ENCODE measurements around the gene POLR2F.

Gene POLR2F

DNA sequence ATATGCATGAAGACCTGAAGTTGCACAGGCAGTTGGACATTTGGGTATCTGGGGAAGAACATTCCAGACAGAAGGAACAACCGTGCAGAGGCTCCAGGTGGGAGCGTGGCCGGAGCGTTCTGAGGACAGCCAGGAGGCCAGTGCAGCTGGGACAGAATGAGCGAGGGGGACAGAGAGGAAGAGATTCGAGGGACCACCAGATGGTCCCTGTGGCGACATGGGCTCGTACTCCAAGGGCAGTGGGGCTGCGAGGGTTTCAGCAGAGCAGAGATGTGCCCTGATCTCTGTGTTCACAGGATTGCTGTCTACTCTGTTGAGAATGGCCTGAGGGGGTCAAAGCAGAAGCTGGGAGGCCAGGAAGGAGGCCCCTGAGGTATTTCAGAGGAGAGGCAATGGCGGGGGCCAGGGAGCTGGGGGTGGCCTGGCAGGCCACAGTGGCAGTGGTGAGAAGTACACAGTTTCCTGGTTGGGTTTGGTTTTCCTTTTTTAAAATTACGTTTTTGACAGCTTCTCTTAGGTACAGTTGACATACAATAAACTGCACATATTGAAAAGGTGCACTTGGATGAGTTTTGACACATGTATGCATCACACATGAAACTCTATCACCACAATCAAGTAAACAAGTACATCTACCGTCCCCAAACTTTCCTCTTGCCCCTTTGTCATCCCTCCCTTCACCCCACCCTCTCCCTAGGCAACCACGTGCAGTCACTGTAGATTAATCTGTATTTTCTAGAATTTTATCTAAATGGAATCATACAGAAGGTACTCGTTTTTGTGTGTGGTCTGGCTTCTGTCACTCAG is 55.7 kb downstream of the POLR2F start:
- DNase-seq: no peak

DNA sequence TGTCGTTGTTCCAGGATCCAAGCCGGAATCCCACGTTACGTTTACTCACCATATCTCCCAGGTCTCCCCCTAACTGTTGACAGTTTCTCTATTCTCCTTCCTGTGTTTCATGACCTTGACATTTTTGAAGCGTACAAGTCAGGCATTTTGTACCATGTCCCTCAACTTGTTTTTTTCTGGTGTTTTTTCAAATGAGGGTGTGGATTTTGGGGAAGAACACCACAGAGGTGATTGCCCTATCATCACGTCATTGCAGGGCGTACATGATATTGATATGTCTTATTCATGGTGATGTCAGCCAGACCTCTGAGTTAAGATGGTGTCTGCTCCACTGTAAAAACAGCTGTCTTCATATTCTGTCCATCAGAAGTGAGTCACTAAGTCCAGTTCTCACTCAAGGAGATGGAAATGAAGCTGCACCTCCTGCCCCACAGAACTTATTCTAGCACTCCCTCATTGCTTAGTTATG is 59.1 kb downstream of the POLR2F start:
- no peak for DNase-seq

DNA sequence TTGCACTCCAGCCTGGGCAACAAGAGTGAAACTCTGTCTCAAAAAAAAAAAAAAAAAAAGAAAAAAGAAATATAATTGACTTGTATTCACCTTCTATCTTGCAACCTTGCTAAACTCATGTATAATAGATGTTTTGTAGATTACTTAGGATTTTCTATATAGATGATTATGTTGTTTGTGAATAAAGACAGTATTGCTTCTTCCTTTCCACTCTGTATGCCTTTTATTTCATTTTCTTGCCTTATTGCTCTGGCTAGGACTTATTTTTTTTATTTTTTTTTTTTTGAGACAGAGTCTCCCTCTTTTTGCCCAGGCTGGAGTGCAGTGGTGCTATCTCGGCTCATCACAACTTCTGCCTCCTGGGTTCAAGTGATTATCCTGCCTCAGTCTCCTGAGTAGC is 60.6 kb downstream of the POLR2F start:
- no peak for DNase-seq

DNA sequence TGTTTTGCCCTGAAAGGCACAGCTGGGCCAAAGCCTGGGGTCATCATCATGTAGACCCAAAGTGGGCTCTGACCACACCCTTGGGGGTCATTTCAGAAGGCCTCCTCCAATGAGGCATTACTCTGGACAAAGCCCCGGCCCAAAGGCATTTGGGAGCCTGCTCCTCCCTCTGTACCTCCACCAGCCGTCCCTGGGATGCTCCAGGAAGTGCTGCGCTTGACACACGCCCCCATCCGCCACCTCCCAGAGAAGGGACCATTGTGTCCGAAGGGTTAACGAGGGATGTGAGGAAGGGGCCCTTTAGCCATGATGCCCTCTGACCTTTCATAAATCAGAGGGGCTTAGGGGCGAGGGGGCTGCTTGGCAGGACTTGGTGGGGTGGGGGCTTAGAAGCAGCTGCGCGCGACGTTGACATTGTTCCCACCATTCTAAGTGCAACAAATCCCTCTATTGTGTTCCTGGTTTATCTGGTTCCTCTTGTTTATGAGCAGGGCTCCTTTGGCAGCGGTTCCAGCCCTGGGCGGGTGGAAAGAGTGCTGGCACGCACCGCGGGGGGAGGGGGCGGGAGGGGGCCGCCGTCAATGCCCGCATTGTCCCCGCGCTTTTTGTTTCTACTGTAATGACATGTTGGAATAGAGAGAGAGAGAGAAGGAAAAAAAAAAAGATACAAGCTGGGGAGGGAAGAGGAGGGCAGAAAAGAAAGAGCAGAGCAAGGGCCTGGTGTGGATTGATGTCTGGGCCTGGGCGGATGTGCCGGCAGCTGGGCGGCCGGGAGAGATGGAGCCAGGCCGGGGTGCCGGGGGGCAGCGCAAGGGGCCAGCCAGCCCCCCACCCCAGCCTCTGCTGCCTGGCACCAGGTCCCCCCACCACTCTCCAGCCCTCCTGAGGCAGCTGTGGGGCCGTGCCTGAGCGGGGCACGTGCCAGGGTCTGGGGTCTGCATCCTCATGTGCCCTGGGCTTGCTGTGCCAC is 63.0 kb downstream of the POLR2F start:
- no peak for DNase-seq

DNA sequence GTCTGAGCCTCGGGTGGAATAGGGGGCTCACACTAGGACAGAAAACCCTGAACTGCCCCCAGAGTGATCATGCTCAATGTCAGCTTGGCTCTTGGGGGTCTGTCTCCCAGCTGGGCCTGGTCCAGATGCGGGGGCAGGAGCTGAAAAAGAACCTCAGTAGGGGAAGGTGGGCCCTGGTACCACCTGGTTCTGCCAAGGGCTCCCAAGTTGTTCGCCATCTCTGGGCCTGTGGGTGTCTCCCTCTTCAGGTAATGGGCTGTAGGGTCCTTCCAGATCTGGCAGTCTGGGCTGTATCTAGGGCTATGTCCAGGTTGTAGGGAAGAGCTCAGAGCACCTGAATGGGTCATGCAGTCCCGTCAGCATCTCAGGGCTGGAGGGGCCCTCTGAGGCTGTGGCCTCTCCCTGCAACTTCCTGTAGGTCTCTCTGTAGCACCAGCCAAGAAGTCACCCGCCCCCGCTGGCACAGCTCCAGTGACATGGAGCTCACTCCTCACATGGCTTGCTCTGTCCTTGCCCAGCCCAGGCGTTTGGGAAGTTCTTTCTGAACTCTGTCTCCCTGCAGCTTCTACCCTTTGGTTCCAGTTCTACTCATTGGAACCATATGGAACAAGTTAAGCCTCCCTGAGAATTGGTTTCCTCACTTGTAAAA is 63.9 kb downstream of the POLR2F start:
- no peak for DNase-seq

DNA sequence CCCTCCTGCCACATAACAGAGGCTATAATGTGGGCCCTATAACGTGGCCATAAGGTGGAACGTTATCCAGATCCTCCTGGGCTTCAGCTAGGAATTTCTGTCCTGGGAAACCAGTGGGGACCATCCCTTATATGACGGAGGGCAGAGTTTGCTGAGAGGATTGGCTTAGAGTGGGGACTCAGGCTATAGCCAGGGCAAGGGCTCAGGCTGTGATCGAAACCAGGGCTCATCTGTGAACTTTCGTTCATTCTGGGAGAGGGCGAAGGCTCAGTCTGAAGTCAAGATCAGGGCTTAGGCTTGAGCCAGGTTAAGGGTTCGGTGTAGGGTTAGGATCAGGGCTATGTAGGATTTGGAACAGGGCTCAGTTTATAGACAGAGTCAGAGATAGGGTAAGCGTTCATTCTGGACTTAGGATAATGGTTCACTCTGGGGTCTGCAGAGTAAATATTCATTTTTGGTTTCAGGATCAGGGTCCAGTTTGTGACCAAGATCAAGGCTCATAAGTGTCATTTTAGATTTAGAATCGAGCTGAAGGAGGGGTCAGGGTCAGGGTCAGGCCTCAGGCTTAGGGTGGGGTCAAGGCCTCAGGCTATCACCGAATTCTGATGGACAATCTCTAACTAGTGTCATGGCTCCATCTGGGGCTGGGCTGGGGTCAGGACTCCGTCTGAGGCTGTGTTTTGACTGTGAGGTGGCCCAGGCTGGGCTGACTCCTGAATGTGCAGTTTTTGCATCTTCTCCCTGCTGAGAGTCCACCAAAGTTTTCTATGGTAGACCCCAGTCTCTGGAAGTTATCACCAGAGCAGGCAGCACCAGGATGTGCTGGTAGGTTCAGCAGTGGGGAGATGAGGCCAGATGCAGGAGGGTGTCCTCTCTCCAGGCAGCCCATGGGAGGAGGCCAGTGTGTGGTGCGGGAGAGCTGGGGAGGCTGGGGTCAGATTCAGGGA is 64.7 kb downstream of the POLR2F start:
- no peak for DNase-seq
